Breast epithelium (tissue), 3 donors: Measurements from ENCODE around the gene TNS1.

Source experiments
- POLR2A ChIP-seq: fragments of 450-650 bp; IDR thresholded peaks from one replicate; pipeline ENCODE4 v1.6.1; 2016; ENCODE audit warnings: antibody characterized with exemption, mild to moderate bottlenecking, moderate library complexity
- POLR2AphosphoS5 ChIP-seq, 3 donors: sonication (generic); formaldehyde crosslinking; IDR thresholded peaks; one replicate each; pipeline ENCODE4 v1.6.1; 2017; ENCODE audit warnings: antibody characterized with exemption in 3 of 3
- TF ChIP-seq, protein P1 (sequence below), 3 donors: fragments of 450-650 bp; IDR thresholded peaks; one replicate each; pipeline ENCODE4 v1.5.1; 2016 to 2017; ENCODE audit warnings: antibody characterized with exemption in 3 of 3, mild to moderate bottlenecking in 3 of 3, moderate library complexity in 3 of 3

DNA sequence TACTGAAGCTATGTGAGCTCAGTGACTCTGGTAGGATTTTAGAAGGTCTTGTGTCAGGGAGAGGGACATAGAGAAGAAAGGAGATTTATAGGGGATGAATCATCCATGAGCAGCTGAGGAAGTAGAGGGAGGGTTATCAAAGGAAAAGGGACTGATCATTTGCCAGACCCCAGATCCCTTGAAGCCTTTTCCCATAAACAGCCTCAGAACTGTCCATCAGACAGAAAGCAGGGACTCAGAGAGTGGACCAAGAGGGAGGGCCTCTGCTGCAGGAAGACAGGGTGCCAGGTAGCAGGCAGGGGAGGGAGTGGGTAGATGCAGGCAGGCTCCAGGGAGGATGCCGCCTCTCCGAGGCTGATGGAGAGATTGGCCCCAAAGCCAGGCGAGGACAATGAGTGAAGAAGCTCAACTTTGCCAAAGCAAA is 133.9 kb downstream of the TNS1 start:
- TF ChIP-seq, protein P1, sequence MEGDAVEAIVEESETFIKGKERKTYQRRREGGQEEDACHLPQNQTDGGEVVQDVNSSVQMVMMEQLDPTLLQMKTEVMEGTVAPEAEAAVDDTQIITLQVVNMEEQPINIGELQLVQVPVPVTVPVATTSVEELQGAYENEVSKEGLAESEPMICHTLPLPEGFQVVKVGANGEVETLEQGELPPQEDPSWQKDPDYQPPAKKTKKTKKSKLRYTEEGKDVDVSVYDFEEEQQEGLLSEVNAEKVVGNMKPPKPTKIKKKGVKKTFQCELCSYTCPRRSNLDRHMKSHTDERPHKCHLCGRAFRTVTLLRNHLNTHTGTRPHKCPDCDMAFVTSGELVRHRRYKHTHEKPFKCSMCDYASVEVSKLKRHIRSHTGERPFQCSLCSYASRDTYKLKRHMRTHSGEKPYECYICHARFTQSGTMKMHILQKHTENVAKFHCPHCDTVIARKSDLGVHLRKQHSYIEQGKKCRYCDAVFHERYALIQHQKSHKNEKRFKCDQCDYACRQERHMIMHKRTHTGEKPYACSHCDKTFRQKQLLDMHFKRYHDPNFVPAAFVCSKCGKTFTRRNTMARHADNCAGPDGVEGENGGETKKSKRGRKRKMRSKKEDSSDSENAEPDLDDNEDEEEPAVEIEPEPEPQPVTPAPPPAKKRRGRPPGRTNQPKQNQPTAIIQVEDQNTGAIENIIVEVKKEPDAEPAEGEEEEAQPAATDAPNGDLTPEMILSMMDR (IDR thresholded peaks at IDR 0.05): no peak
- no peak for TF ChIP-seq POLR2A
- TF ChIP-seq POLR2AphosphoS5 (IDR thresholded peaks at IDR 0.05): peak in 1 of 3 donors; percentile 46
